ENCODE data around the gene ADH1C.

DNA sequence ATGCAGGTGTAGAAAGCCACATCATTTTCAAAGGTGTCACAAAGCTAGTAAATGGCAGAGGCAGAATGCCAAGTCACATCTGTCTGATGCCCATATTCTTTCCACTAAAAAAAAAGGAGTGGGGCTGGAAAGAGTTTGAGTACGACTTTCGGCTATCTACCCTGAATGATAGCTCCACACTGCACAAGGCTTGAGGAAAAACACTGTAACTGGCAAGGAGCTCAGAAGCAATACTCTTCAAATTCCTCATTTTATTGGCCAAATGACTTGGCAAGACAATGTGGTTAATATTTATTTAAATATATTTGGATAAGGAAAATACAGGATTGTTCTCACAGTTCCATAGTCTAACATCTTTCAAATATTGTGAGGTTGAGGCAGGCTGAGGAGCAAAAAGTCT is 5.4 kb upstream of the ADH1C start:
- TF ChIP-seq, protein P1, sequence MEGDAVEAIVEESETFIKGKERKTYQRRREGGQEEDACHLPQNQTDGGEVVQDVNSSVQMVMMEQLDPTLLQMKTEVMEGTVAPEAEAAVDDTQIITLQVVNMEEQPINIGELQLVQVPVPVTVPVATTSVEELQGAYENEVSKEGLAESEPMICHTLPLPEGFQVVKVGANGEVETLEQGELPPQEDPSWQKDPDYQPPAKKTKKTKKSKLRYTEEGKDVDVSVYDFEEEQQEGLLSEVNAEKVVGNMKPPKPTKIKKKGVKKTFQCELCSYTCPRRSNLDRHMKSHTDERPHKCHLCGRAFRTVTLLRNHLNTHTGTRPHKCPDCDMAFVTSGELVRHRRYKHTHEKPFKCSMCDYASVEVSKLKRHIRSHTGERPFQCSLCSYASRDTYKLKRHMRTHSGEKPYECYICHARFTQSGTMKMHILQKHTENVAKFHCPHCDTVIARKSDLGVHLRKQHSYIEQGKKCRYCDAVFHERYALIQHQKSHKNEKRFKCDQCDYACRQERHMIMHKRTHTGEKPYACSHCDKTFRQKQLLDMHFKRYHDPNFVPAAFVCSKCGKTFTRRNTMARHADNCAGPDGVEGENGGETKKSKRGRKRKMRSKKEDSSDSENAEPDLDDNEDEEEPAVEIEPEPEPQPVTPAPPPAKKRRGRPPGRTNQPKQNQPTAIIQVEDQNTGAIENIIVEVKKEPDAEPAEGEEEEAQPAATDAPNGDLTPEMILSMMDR (conservative IDR thresholded peaks at IDR 0.05; ENCODE audit: low read depth, low read length), result no peak
- TF ChIP-seq EZH2phosphoT487 (IDR thresholded peaks at IDR 0.05; ENCODE audit: borderline replicate concordance, low read length), result no peak

Data from PC-3 (cell line).